Liver (tissue), 9 donors: ENCODE data around the gene ZNF205. TPM values are rescaled to one million over a fixed set of nuclear protein-coding genes. Genes with fewer than 3 reads are reported as not detected.
"Not testable (repeated sequence)": the region's sequence is repeated elsewhere in the genome, so short reads cannot be mapped to it uniquely, and the experiment has no call there.

ENCODE experiments used
- DNase-seq: peaks from one replicate; pipeline ENCODE4 v3.0.0-alpha.2; 2017; ENCODE audit warnings: low spot score
- H3K27ac ChIP-seq, 2 donors: one replicate each; pipeline ENCODE4 v1.7.0; 2013; ENCODE audit warnings: inconsistent platforms in 2 of 2, low read length in 2 of 2, control low read depth in 1 of 2, low read depth in 1 of 2, mild to moderate bottlenecking in 1 of 2
- H3K27me3 ChIP-seq, 4 donors: one replicate each; pipeline versions ENCODE4 v1.6.1 to v1.7.0; 2013; ENCODE audit warnings: low read length in 3 of 4, inconsistent platforms in 1 of 4, mild to moderate bottlenecking in 1 of 4, moderate library complexity in 1 of 4; ENCODE audit not compliant: control insufficient read depth in 4 of 4, insufficient read depth in 4 of 4
- H3K36me3 ChIP-seq, 4 donors: one replicate each; pipeline versions ENCODE4 v1.6.1 to v1.7.0; 2013; ENCODE audit warnings: low read length in 3 of 4, mild to moderate bottlenecking in 3 of 4, low read depth in 1 of 4, moderate library complexity in 1 of 4; ENCODE audit not compliant: control insufficient read depth in 4 of 4, insufficient read depth in 3 of 4
- H3K4me1 ChIP-seq, 4 donors: one replicate each; pipeline versions ENCODE4 v1.6.1 to v1.7.0; 2013; ENCODE audit warnings: low read length in 3 of 4, mild to moderate bottlenecking in 3 of 4, moderate library complexity in 1 of 4; ENCODE audit not compliant: control insufficient read depth in 4 of 4, insufficient read depth in 4 of 4
- H3K4me3 ChIP-seq, 3 donors: one replicate each; pipeline versions ENCODE4 v1.6.1 to v1.7.0; 2013; ENCODE audit warnings: low read length in 3 of 3, control low read depth in 1 of 3, low read depth in 1 of 3, mild to moderate bottlenecking in 1 of 3
- H3K9ac ChIP-seq, 2 donors: one replicate each; pipeline ENCODE4 v1.7.0; 2013; ENCODE audit warnings: low read length in 2 of 2, mild to moderate bottlenecking in 2 of 2, moderate library complexity in 2 of 2, control low read depth in 1 of 2, low read depth in 1 of 2
- H3K9me3 ChIP-seq, 4 donors: one replicate each; pipeline versions ENCODE4 v1.6.1 to v1.7.0; 2013; ENCODE audit warnings: low read length in 3 of 4; ENCODE audit not compliant: control insufficient read depth in 4 of 4
- CTCF ChIP-seq: fragments of 150-350 bp; IDR thresholded peaks from 2 replicates; pipeline ENCODE4 v1.5.1; 2017; ENCODE audit warnings: improper control_type of control experiment, low read depth, low read length; ENCODE audit not compliant: missing input control
- EGR1 ChIP-seq, 2 donors: IDR thresholded peaks; 2 replicates each; pipeline ENCODE4 v1.6.1; 2016 to 2018; ENCODE audit warnings: antibody characterized with exemption in 2 of 2, low read depth in 2 of 2
- FOXA1 ChIP-seq: IDR thresholded peaks from 2 replicates; pipeline ENCODE4 v1.6.1; 2016; ENCODE audit warnings: antibody characterized with exemption
- FOXA2 ChIP-seq: IDR thresholded peaks from 2 replicates; pipeline ENCODE4 v1.6.1; 2016; ENCODE audit warnings: antibody characterized with exemption
- GABPA ChIP-seq, 2 donors: IDR thresholded peaks in 1 of 2; conservative IDR thresholded peaks in 1 of 2; 2 replicates each; pipeline ENCODE4 v1.6.1; 2016; ENCODE audit warnings: antibody characterized with exemption in 2 of 2, mild to moderate bottlenecking in 1 of 2, moderate library complexity in 1 of 2
- HNF4A ChIP-seq, 2 donors: conservative IDR thresholded peaks; 2 replicates each; pipeline ENCODE4 v1.6.1; 2016; ENCODE audit warnings: antibody characterized with exemption in 2 of 2, mild to moderate bottlenecking in 2 of 2
- JUND ChIP-seq, 2 donors: IDR thresholded peaks; 2 replicates each; pipeline ENCODE4 v1.6.1; 2016; ENCODE audit warnings: antibody characterized with exemption in 2 of 2
- NR2F2 ChIP-seq: IDR thresholded peaks from 2 replicates; pipeline ENCODE4 v1.6.1; 2016; ENCODE audit warnings: antibody characterized with exemption
- RAD21 ChIP-seq, 2 donors: IDR thresholded peaks; 2 replicates each; pipeline ENCODE4 v1.6.1; 2016; ENCODE audit warnings: antibody characterized with exemption in 2 of 2, mild to moderate bottlenecking in 2 of 2
- RXRA ChIP-seq, 2 donors: IDR thresholded peaks; 2 replicates each; pipeline ENCODE4 v1.6.1; 2017 to 2018; ENCODE audit warnings: antibody characterized with exemption in 2 of 2, mild to moderate bottlenecking in 1 of 2
- SP1 ChIP-seq: IDR thresholded peaks from 2 replicates; pipeline ENCODE4 v1.6.1; 2018; ENCODE audit warnings: antibody characterized with exemption, mild to moderate bottlenecking
- TAF1 ChIP-seq: conservative IDR thresholded peaks from 2 replicates; pipeline ENCODE4 v1.6.1; 2016; ENCODE audit warnings: antibody characterized with exemption, mild to moderate bottlenecking
- YY1 ChIP-seq: IDR thresholded peaks from 2 replicates; pipeline ENCODE4 v1.6.1; 2016; ENCODE audit warnings: antibody characterized with exemption, mild to moderate bottlenecking
- WGBS: extraction: QIAGEN DNeasy Blood & Tissue Kit; methylation state at CpG from one replicate; pipeline ENCODE4 v1.1.7; 2013; 5-methylcytosine and 5-hydroxymethylcytosine counted together
- polyA plus RNA-seq, 2 donors: library from polyadenylated mRNA; stranded (reverse) in 1 of 2; unstranded in 1 of 2; fragments of 200-250 nt in 1 of 2; fragments of >200 nt in 1 of 2; fragmentation: Nextera tagmentation in 1 of 2; extraction: Ambion mirVana in 1 of 2; gene quantifications; one replicate each; pipeline versions ENCODE4 v1.2.1 to v1.2.3, GENCODE V29; 2013 to 2015
- total RNA-seq, 2 donors: library from RNA; depleted of rRNA; stranded (reverse); fragments of >200 nt; gene quantifications; one replicate each; pipeline ENCODE4 v1.2.3, GENCODE V29; 2014
- TF ChIP-seq, protein P1 (sequence below): IDR thresholded peaks from 2 replicates; pipeline ENCODE4 v1.6.1; 2016; ENCODE audit warnings: antibody characterized with exemption, mild to moderate bottlenecking
- TF ChIP-seq, protein P2 (sequence below): IDR thresholded peaks from 2 replicates; pipeline ENCODE4 v1.6.1; 2016; ENCODE audit warnings: antibody characterized with exemption
- TF ChIP-seq, protein P3 (sequence below): IDR thresholded peaks from 2 replicates; pipeline ENCODE4 v1.6.1; 2016; ENCODE audit warnings: antibody characterized with exemption
- donor health status: healthy.
- donor health status: healthy.
- donor health status: healthy.
- donor health status: healthy.
- donor health status: healthy.

Gene ZNF205
- total and polyA plus RNA-seq, 4 donors = 2.0 to 6.9 (median 5.0) TPM

DNA sequence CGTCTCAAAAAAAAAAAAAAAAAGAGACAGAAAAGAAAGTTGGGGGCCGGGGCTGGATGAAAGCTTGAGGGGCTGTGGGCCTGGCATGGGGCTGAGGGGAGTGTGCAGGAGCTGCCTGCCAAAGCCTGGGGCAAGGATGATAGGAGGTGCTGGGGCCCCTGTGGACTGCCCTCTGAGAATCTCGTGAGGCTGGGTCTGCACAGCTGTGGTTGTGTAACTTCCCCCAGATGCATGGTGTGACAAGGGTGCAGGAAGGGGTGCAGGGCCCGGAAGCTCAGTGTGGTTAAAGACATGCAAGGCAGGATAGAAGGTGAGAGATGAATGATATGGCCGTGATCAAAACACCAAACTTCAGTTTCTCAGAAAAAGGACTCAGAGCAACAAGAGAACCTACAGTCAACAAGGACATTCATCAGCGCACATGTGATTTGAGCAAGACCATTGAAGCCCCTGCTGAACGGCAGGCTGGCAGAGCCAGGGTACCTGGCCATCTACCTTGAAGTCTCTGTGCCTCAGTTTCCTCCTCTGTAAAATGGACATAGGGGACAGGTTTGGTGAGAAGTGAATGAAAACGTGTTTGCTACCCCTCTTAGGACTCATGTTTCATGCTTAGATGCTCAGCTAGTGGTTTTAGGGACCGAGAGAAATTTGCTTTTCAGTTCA, 37.4 kb upstream of the ZNF205 start:
- Histone ChIP-seq H3K4me3 (no peak overlapping the region), H3K27me3 (no peaks in the 10 kb centered on the region), H3K27ac (peak overlapping the region; percentile 41 to 61), H3K9ac (no peak overlapping the region), H3K9me3 (no peaks in the 10 kb centered on the region), H3K36me3 (no peaks in the 10 kb centered on the region), H3K4me1 (peaks cover 0 to 11% (median 3%) of the 10 kb centered on the region in 4 donors)
- TF ChIP-seq FOXA1 = no peak
- TF ChIP-seq FOXA2 = no peak
- no peak for TF ChIP-seq RAD21 (IDR thresholded peaks at IDR 0.05)
- TF ChIP-seq NR2F2 = no peak
- TF ChIP-seq, protein P1, sequence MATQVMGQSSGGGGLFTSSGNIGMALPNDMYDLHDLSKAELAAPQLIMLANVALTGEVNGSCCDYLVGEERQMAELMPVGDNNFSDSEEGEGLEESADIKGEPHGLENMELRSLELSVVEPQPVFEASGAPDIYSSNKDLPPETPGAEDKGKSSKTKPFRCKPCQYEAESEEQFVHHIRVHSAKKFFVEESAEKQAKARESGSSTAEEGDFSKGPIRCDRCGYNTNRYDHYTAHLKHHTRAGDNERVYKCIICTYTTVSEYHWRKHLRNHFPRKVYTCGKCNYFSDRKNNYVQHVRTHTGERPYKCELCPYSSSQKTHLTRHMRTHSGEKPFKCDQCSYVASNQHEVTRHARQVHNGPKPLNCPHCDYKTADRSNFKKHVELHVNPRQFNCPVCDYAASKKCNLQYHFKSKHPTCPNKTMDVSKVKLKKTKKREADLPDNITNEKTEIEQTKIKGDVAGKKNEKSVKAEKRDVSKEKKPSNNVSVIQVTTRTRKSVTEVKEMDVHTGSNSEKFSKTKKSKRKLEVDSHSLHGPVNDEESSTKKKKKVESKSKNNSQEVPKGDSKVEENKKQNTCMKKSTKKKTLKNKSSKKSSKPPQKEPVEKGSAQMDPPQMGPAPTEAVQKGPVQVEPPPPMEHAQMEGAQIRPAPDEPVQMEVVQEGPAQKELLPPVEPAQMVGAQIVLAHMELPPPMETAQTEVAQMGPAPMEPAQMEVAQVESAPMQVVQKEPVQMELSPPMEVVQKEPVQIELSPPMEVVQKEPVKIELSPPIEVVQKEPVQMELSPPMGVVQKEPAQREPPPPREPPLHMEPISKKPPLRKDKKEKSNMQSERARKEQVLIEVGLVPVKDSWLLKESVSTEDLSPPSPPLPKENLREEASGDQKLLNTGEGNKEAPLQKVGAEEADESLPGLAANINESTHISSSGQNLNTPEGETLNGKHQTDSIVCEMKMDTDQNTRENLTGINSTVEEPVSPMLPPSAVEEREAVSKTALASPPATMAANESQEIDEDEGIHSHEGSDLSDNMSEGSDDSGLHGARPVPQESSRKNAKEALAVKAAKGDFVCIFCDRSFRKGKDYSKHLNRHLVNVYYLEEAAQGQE = no peak
- TF ChIP-seq GABPA (IDR thresholded peaks at IDR 0.05 in 1 of 2, conservative IDR thresholded peaks at IDR 0.05 in 1 of 2) = no peak
- no peak for TF ChIP-seq JUND (IDR thresholded peaks at IDR 0.05)
- no peak for TF ChIP-seq RXRA (IDR thresholded peaks at IDR 0.05)
- no peak for TF ChIP-seq TAF1
- TF ChIP-seq EGR1 (IDR thresholded peaks at IDR 0.05; ENCODE audit: low read depth in 2 of 2) = no peak
- TF ChIP-seq, protein P2, sequence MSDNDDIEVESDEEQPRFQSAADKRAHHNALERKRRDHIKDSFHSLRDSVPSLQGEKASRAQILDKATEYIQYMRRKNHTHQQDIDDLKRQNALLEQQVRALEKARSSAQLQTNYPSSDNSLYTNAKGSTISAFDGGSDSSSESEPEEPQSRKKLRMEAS = no peak
- no peak for DNase-seq
- 57% methylated on average over 9 of the region's 9 CpGs for WGBS

GRCh38 chr16:3075523-3075915, 36.9 kb upstream of the ZNF205 start:
- H3K36me3 ChIP-seq = no peaks in the 10 kb centered on the region
- no peaks in the 10 kb centered on the region for H3K27me3 ChIP-seq
- H3K9me3 ChIP-seq = no peaks in the 10 kb centered on the region
- peak overlapping the region; percentile 29 to 61 for H3K27ac ChIP-seq
- H3K9ac ChIP-seq = no peak overlapping the region
- H3K4me1 ChIP-seq = peaks cover 0 to 11% (median 3%) of the 10 kb centered on the region in 4 donors
- DNase-seq = no peak
- TF ChIP-seq, protein P3, sequence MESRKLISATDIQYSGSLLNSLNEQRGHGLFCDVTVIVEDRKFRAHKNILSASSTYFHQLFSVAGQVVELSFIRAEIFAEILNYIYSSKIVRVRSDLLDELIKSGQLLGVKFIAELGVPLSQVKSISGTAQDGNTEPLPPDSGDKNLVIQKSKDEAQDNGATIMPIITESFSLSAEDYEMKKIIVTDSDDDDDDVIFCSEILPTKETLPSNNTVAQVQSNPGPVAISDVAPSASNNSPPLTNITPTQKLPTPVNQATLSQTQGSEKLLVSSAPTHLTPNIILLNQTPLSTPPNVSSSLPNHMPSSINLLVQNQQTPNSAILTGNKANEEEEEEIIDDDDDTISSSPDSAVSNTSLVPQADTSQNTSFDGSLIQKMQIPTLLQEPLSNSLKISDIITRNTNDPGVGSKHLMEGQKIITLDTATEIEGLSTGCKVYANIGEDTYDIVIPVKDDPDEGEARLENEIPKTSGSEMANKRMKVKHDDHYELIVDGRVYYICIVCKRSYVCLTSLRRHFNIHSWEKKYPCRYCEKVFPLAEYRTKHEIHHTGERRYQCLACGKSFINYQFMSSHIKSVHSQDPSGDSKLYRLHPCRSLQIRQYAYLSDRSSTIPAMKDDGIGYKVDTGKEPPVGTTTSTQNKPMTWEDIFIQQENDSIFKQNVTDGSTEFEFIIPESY = no peak
- TF ChIP-seq FOXA1 (no peak), HNF4A (conservative IDR thresholded peaks at IDR 0.05) (no peak), SP1 (no peak), TAF1 (no peak), CTCF (no peak), EGR1 (IDR thresholded peaks at IDR 0.05; ENCODE audit: low read depth in 2 of 2) (no peak), YY1 (no peak)
- TF ChIP-seq, protein P2 = no peak
- no peak overlapping the region for H3K4me3 ChIP-seq
- WGBS = 47% methylated on average over 10 of the region's 10 CpGs

DNA sequence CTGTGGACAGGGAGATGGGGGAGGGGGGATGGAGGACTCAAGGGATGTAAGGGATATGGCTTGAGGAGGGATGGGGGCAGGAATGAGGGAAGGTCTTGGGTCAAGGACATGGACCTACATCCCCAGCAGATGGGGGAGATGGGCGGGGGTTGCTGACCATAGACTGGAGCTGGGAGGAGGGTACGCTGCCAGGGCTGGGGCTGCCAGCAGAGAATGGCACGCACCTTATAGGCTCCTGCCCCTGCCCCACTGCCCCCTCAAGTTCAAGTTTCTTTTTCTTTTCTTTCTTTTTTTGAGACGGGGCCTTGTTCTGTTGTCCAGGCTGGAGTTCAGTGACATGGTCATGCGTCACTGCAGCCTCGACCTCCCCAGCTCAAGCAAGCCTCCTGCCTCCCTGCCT, 36.4 kb upstream of the ZNF205 start:
- not testable (repeated sequence) for H3K4me3 ChIP-seq, H3K36me3 ChIP-seq, DNase-seq, H3K27me3 ChIP-seq, H3K9ac ChIP-seq, H3K9me3 ChIP-seq
- H3K27ac ChIP-seq = peak overlapping the region in 1 of 2 donors; percentile 29
- peaks cover 0 to 11% (median 3%) of the 10 kb centered on the region in 4 donors for H3K4me1 ChIP-seq
- 80% methylated on average over 6 of the region's 6 CpGs for WGBS
